GM18502 (cell line): ENCODE measurements around the gene ZNF14.
"Not testable (repeated sequence)": the region's sequence is repeated elsewhere in the genome, so short reads cannot be mapped to it uniquely, and the experiment has no call there.

Experiments used
- ATAC-seq: cut with Tn5 transposase; IDR thresholded peaks from one replicate; pipeline ENCODE4 v1.9.1; 2021; ENCODE audit warnings: mild to moderate bottlenecking; ENCODE audit not compliant: unreplicated experiment, poor library complexity

Gene ZNF14

GRCh38 chr19:19732579-19733501 is at the start of gene ZNF14:
TSS of gene ZNF14 (minus strand) at chr19:19733112. CDS start at chr19:19732958, 154 bp downstream.
- ATAC-seq = peak; percentile 99

DNA sequence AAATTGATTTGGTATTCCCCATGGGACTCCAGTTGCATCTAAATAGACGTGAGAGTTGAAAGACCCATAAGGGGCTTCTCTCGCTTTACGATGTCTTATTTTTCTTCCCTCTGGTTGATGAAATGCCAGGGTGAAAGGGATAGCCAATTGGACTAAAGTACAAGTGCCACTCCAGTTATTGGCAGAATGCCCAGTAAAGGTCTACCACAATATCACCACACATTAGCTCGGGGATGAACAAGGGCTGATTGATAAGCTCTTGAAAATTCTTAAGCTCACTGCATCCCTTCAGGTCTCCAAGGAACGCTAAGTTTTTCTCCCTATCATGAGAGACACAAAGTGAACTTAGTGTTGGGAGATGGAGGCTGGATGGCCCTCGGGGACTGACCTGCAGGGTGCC is 48.9 kb upstream of the ZNF14 start:
- not testable (repeated sequence) for ATAC-seq

GRCh38 chr19:19778666-19779065 is 45.8 kb upstream of the ZNF14 start:
- ATAC-seq = no peak

- ATAC-seq = no peak
Observed at GRCh38 chr19:19777692-19778091, 44.8 kb upstream of the ZNF14 start.

DNA sequence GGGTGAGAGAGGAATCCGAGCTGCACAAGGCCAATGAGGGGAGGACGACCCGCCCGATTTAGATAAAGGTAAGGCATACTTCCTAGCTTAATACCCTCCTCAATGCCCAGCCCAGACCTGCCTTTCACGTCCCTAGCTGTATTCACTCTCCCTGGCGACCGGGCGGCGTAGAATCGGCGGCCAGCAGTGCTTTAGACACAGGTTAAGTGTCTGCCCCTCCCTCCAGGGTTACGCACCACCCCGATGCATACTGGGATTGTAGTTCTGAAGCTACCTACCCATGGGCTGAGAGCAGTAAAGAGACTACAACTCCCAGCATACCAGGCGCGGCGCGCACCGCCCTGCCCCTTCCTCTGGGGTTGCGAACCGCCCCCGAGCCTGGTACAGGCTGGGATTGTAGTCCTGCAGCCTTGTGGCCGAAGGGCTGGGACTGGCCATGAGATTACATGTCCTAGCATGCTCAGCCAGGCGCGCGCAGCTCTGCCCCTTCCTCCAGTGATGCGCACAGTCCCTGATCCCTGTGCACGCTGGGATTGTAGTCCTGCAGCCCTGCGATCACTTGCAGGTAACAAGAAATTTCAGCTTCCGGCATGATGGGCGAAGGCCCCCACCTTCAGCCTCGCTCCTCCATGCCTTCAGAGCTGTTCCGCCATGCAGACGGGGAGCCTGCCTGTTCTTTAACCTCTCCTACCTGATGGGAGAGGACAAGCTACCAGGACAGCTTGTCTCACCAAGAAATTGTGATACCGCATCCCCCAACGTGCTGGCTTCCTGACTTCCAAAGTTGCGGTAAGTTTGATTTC is 43.5 kb upstream of the ZNF14 start:
- ATAC-seq = peak; percentile 97

GRCh38 chr19:19775891-19776205 is 42.9 kb upstream of the ZNF14 start:
- peak; percentile 29 for ATAC-seq

GRCh38 chr19:19774354-19775033 is 41.6 kb upstream of the ZNF14 start:
- no peak for ATAC-seq

- not testable (repeated sequence) for ATAC-seq
Observed at GRCh38 chr19:19771963-19772362, 39.1 kb upstream of the ZNF14 start.

DNA sequence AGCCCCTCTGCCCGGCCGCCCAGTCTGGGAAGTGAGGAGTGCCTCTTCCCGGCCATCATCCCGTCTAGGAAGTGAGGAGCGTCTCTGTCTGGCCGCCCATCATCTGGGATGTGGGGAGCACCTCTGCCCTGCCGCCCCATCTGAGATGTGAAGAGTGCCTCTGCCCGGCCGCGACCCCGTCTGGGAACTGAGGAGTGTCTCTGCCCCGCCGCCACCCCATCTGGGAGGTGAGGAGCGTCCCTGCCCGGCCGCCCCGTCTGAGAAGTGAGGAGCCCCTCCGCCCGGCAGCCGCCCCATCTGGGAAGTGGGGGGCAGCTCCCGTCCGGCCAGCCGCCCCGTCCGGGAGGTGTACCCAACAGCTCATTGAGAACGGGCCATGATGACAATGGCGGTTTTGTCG is 37.1 kb upstream of the ZNF14 start:
- not testable (repeated sequence) for ATAC-seq

DNA sequence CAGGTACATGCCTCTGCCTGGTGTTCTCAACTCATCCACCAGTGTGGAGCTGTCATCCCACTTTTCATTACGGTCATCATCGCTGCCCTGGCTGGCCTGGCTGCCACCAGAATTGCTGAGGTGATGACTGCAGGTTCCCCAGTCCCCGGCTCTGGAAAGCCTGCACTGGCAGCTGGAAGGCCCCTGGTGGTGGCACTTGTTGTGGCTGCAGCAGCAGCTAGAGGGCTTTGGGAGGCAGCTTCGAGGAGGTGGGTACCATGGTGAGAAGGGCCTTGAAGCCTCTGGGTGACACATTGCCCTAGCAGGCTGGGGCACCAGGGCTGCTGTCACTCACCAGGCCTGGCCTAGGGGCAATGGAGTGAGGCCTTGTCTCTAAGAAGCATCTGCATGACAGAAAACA is 25.3 kb upstream of the ZNF14 start:
- no peak for ATAC-seq

GRCh38 chr19:19752760-19753403 is 20.0 kb upstream of the ZNF14 start:
- no peak for ATAC-seq

DNA sequence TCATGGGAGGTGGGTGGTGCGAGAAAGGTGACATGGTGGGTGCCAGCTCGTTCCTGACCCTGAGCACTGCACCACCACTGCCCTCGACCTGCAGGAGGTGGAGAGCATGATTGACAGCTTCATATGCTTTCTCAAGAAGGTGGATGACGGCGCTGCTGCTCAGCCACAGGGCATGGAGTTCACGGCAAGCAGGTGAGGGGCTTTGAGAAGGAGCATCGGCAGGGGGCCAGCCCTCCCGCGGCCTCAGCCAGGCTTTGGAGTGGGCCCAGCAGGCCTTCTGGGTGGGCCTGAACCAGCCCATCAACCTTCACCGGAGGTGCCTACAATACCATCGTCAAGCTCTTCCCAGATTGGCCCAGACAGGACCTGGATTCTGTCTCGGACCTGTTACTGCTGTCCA is 18.9 kb upstream of the ZNF14 start:
- no peak for ATAC-seq

DNA sequence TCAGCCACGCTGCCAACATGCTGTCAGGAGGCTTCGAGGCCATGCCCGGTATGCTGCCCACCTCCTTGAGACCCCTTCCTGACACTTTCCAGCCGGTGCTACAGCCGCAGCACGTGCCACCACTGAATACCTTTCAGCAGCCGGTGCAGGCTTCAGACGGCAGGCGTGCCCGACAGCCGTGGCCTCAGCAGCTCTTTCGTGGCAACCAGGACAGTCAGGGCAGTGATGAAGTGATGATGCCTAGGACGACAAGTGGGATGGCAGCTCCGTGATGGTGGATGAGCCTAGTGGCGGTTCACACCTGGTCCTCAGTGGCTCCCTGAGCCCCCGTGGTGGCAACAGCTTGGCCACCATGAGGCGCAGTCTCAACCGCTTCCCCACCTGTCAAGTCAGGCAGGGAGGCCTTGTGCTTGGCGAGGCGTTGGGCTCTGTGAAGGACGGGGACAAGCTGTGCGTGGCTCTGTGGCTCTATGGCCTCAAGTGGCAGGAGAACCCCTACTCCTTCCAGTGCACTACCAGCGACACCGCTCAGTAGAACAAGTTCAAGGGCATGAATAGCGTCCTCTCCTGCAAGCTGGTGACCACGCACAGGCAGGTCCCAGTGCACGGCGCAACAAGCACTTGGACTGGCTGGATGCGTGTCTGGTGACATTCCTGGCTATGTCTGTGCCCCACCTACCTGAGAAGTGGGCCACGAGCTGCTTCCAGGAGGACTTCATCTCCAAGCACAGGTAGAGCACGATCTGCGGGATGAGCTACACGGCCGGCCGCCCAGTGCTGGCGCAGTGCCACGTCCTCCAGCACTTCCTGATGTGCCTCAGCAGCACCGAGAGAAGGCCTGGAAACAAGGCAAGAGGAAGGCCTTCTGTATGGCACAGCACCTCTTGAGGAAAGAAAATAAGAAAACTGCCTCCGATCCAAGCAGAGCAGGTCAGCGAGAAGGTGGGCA is 18.2 kb upstream of the ZNF14 start:
- no peak for ATAC-seq

GRCh38 chr19:19749908-19750841 is 17.3 kb upstream of the ZNF14 start:
- ATAC-seq = no peak

DNA sequence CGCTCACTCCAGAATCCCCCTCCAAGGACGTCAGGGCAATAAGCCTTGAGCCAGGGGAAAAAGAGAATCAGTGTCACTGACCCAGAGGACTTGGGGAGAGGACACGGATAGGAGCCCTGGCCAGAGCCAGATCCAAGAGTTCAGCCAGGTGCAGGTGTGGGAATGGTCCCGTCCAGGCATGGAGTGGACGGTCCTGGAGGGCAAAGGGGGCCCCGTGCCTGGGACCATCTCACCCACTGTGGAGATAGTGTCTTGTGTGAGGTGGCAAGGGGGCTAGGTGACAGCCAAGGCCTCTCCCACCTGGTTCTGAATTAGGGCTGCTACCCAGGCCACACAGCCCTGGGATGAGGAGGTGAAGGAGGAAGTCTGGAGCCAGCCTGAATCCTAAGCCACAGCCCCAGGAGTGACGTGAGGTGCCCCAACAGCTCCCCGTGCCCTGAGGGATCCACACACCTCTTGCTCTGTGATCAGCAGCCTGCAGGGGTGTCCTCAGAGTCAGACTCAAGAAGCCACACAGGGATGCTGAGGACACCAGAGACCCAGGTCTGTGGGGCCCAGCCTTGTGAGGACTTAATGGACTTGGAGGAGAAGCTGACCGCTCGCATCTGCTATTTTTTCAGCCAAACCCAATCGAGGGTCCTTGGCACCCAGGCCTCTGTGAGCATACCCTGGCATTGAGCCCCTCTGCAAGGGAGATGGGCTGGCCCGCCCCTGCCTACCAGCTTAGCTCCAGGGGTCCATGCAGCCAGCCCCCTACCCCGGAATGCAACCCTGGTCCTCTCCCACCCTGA is 16.4 kb upstream of the ZNF14 start:
- ATAC-seq = no peak

DNA sequence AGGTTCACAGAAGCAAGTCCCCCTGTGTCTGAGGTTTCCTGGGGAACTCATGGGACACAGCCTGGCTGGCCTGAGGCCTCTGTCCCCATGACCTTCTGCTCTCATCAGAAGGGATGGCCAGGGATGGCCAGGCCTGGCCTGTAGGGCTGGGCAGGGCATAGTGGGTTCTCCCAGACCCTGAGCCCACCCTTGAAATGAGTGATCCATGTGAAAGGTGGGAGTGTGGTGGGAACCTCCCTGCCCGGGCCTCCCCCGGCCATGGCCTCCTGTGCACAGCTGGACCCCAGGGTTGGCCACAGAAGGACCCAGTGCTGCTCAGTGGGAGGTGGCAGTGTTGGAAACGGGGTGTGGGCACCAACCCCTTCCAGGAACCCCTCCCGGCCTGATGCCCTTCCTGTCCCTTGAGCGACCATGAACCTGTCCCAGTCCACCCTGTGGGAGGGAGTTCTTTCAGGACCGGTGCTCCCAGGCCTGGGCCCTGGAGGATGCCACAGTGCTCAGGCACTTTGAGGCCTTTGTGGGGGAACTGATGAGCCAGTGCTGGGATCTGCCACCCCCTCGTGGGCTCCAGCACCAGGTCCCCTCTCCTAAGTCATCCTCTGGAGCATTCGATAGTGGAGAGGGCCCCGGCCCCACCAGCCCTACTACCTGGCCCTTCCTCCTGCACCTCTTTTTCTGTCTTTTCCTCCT is 15.5 kb upstream of the ZNF14 start:
- ATAC-seq = no peak
